HepG2 (cell line): ENCODE measurements around the gene GOLGA8B. TPM values are rescaled to one million over a fixed set of nuclear protein-coding genes. Genes with fewer than 3 reads are reported as not detected.

Experiments
- ATAC-seq: fragments of 200-7000 bp; cut with Tn5 transposase; 3 replicates; pipeline ENCODE4 v1.9.1; 2020; ENCODE audit warnings: mild to moderate bottlenecking, moderate library complexity
- BruUV-seq: library from RNA; stranded (reverse); fragments of 400-500 nt; replicated peaks from 2 replicates; lab custom pipeline; 2021; lab: Mats Ljungman, UMichigan
- CTCF ChIA-PET: fragments of 300-600 bp; formaldehyde crosslinking; extraction: SDS; loops from one replicate; lab custom pipeline; 2021; ENCODE audit warnings: low total read pairs, inconsistent platforms, low intra/inter-chr PET ratio; lab: Yijun Ruan, JAX
- POLR2A ChIA-PET: fragments of 350-600 bp; sonication (Branson Sonifier 250); formaldehyde crosslinking; loops from one replicate; lab custom pipeline; 2020; ENCODE audit warnings: antibody characterized with exemption, inconsistent platforms; lab: Yijun Ruan, JAX
- DNase-seq: peaks from one replicate; pipeline ENCODE4 v3.0.0-alpha.2; 2015; ENCODE audit warnings: low spot score
- FAIRE-seq: peaks from 3 replicates; lab custom pipeline; 2011; peaks lifted over from hg19 to GRCh38; lab: Jason Lieb, UNC
- H2AFZ ChIP-seq: one replicate; pipeline ENCODE4 v1.6.1; 2011; ENCODE audit warnings: low read length, inconsistent platforms
- H3K27ac ChIP-seq: fragments of 300-600 bp; 3 replicates; pipeline ENCODE4 v1.8.0; 2011; ENCODE audit warnings: mixed run types, mild to moderate bottlenecking, mixed read lengths, low read length, inconsistent platforms; ENCODE audit not compliant: insufficient read depth; ENCODE audit errors: extremely low read length
- H3K27me3 ChIP-seq, 2 experiments: fragments of 200-600 bp in 1 of 2; 2 replicates in 1 of 2; 3 replicates in 1 of 2; pipeline versions ENCODE4 v1.6.0 to v1.8.0; 2011; ENCODE audit warnings: low read length in 2 of 2, mild to moderate bottlenecking in 2 of 2, moderate library complexity in 2 of 2, inconsistent platforms in 1 of 2; ENCODE audit not compliant: insufficient read depth in 2 of 2, control insufficient read depth in 1 of 2
- H3K36me3 ChIP-seq, 2 experiments: fragments of 200-600 bp in 1 of 2; replicated peaks in 1 of 2; 2 replicates in 1 of 2; 3 replicates in 1 of 2; pipeline versions ENCODE4 v1.5.1 to v1.8.0; 2011; ENCODE audit warnings: low read length in 2 of 2, inconsistent platforms in 1 of 2; ENCODE audit not compliant: insufficient read depth in 2 of 2, control insufficient read depth in 1 of 2
- H3K4me1 ChIP-seq: 2 replicates; pipeline ENCODE4 v1.5.1; 2012; ENCODE audit warnings: low read length, inconsistent platforms; ENCODE audit not compliant: insufficient read depth
- H3K4me2 ChIP-seq: 2 replicates; pipeline ENCODE4 v1.6.0; 2011; ENCODE audit warnings: low read depth, low read length, inconsistent platforms
- H3K4me3 ChIP-seq, 3 experiments: fragments of 200-600 bp in 1 of 3; sonication (generic), shearing (Covaris generic) in 1 of 3; replicated peaks in 1 of 3; 2 replicates each; pipeline ENCODE4 v1.5.1; 2011 to 2016; ENCODE audit warnings: low read length in 3 of 3, inconsistent platforms in 2 of 3, low read depth in 2 of 3, mild to moderate bottlenecking in 2 of 3, control low read depth in 1 of 3, mixed read lengths in 1 of 3; ENCODE audit not compliant: insufficient read depth in 1 of 3
- H3K79me2 ChIP-seq: one replicate; pipeline ENCODE4 v1.6.1; 2011; ENCODE audit warnings: low read length, inconsistent platforms; ENCODE audit not compliant: insufficient read depth
- H3K9ac ChIP-seq: 2 replicates; pipeline ENCODE4 v1.6.0; 2011; ENCODE audit warnings: mild to moderate bottlenecking, low read depth, low read length, inconsistent platforms; ENCODE audit not compliant: insufficient read depth
- H3K9me3 ChIP-seq: 2 replicates; pipeline ENCODE4 v1.5.1; 2012; ENCODE audit warnings: mild to moderate bottlenecking, low read length
- H4K20me1 ChIP-seq: 2 replicates; pipeline ENCODE4 v1.6.0; 2011; ENCODE audit warnings: inconsistent platforms, mild to moderate bottlenecking, low read length, moderate library complexity; ENCODE audit not compliant: insufficient read depth
- NAIF1 ChIP-seq: sonication (generic); formaldehyde crosslinking; IDR thresholded peaks from 2 replicates; pipeline ENCODE4 v1.5.0; 2020; ENCODE audit warnings: mild to moderate bottlenecking, missing genetic modification reagents, borderline replicate concordance
- ONECUT2 ChIP-seq: sonication (generic); formaldehyde crosslinking; IDR thresholded peaks from 2 replicates; pipeline ENCODE4 v1.4.0; 2020; ENCODE audit warnings: missing genetic modification reagents
- SALL1 ChIP-seq: sonication (generic); formaldehyde crosslinking; IDR thresholded peaks from 2 replicates; pipeline ENCODE4 v1.8.0; 2022; ENCODE audit warnings: mild to moderate bottlenecking, missing genetic modification reagents
- SALL2 ChIP-seq: sonication (generic); formaldehyde crosslinking; IDR thresholded peaks from 2 replicates; pipeline ENCODE4 v1.8.1; 2023; ENCODE audit warnings: mild to moderate bottlenecking, missing genetic modification reagents, inconsistent platforms
- ZNF569 ChIP-seq: sonication (generic); formaldehyde crosslinking; IDR thresholded peaks from 2 replicates; pipeline ENCODE4 v1.5.0; 2020; ENCODE audit warnings: mild to moderate bottlenecking, missing genetic modification reagents, moderate library complexity, borderline replicate concordance
- ZNF784 ChIP-seq: sonication (generic); formaldehyde crosslinking; IDR thresholded peaks from 2 replicates; pipeline ENCODE4 v1.5.1; 2020; ENCODE audit warnings: missing genetic modification reagents, mild to moderate bottlenecking, borderline replicate concordance
- WGBS: methylation state at CpG from one replicate; pipeline ENCODE4 v1.1.6; 2017; ENCODE audit warnings: low lambda C conversion rate; 5-methylcytosine and 5-hydroxymethylcytosine counted together
- in situ Hi-C: cut with HindIII; loops from 2 replicates; pipeline ENCODE4 v1.10.0; 2017; ENCODE audit warnings: low pct_unique_long_range_greater_than_20kb; ENCODE audit not compliant: extremely low pct_ligation_motif_present
- intact Hi-C: fragments of 100-400 bp; cut with micrococcal nuclease; formaldehyde crosslinking; loops from one replicate; pipeline ENCODE4 v1.10.0; 2022; ENCODE audit not compliant: unreplicated experiment
- polyA plus RNA-seq, 8 experiments: library from polyadenylated mRNA; depleted of rRNA in 3 of 8; stranded (reverse) in 7 of 8; unstranded in 1 of 8; fragments of >200 nt; fragmentation: Illumina TruSeq in 4 of 8; extraction: Trizol in 4 of 8; gene quantifications; 2 replicates each; pipeline versions ENCODE4 v1.2.1 to v1.2.3, GENCODE V29; 2011 to 2016; ENCODE audit warnings: low read depth in 4 of 8, missing spikeins in 1 of 8, mixed read lengths in 1 of 8; ENCODE audit not compliant: insufficient read depth in 1 of 8
- total RNA-seq, 5 experiments: library from RNA; depleted of rRNA; stranded (reverse); fragments of >200 nt; fragmentation: Illumina TruSeq; extraction: Trizol; gene quantifications; 2 replicates each; pipeline ENCODE4 v1.2.3, GENCODE V29; 2016; ENCODE audit warnings: low read depth in 1 of 5
- TF ChIP-seq, protein P1 (sequence below): sonication (generic); formaldehyde crosslinking; IDR thresholded peaks from 2 replicates; pipeline ENCODE4 v1.5.1; 2020; ENCODE audit warnings: mild to moderate bottlenecking, missing genetic modification reagents, moderate library complexity
- TF ChIP-seq, protein P2 (sequence below): sonication (generic); formaldehyde crosslinking; IDR thresholded peaks from 2 replicates; pipeline ENCODE4 v1.4.0; 2020; ENCODE audit warnings: mild to moderate bottlenecking, missing genetic modification reagents

The GOLGA8B gene
- total and polyA plus RNA-seq, 2 of the 13 experiments (the other 11 are each of a cell fraction or from before 2014, with no cell fraction given), result 38.8 to 89.0 TPM

GRCh38 chr15:34608517-34608916, 25.1 kb upstream of the GOLGA8B start:
- Histone ChIP-seq H3K4me2 (no peak overlapping the region), H2AFZ (no peak overlapping the region), H3K4me1 (no peaks in the 10 kb centered on the region), H3K4me3 (no peak overlapping the region), H3K27me3 (peaks cover 0 to 6% of the 10 kb centered on the region in 2 experiments; a peak in 1 of 5 replicates), H3K9me3 (no peaks in the 10 kb centered on the region), H3K9ac (no peak overlapping the region), H4K20me1 (no peaks in the 10 kb centered on the region), H3K27ac (no peak overlapping the region), H3K36me3 (no peaks in the 10 kb centered on the region), H3K79me2 (no peaks in the 10 kb centered on the region)
- in situ Hi-C loops (no loop called here), intact Hi-C loops (no loop called here)
- FAIRE-seq (no peak), DNase-seq (no peak), ATAC-seq (no peak)
- CTCF ChIA-PET, result no interaction called here
- BruUV-seq, result no TSS peak
- 31% methylated on average over 1 of the region's 1 CpG for WGBS
- POLR2A ChIA-PET, result no interaction called here
- TF ChIP-seq ONECUT2 (CRISPR knock-in tag) (no peak), SALL2 (CRISPR knock-in tag) (no peak), NAIF1 (CRISPR knock-in tag) (no peak), ZNF784 (CRISPR knock-in tag) (no peak), SALL1 (CRISPR knock-in tag) (no peak), ZNF569 (CRISPR knock-in tag) (no peak)
- TF ChIP-seq, protein P1, sequence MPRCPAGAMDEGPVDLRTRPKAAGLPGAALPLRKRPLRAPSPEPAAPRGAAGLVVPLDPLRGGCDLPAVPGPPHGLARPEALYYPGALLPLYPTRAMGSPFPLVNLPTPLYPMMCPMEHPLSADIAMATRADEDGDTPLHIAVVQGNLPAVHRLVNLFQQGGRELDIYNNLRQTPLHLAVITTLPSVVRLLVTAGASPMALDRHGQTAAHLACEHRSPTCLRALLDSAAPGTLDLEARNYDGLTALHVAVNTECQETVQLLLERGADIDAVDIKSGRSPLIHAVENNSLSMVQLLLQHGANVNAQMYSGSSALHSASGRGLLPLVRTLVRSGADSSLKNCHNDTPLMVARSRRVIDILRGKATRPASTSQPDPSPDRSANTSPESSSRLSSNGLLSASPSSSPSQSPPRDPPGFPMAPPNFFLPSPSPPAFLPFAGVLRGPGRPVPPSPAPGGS (CRISPR knock-in tag), result no peak
- TF ChIP-seq, protein P2, sequence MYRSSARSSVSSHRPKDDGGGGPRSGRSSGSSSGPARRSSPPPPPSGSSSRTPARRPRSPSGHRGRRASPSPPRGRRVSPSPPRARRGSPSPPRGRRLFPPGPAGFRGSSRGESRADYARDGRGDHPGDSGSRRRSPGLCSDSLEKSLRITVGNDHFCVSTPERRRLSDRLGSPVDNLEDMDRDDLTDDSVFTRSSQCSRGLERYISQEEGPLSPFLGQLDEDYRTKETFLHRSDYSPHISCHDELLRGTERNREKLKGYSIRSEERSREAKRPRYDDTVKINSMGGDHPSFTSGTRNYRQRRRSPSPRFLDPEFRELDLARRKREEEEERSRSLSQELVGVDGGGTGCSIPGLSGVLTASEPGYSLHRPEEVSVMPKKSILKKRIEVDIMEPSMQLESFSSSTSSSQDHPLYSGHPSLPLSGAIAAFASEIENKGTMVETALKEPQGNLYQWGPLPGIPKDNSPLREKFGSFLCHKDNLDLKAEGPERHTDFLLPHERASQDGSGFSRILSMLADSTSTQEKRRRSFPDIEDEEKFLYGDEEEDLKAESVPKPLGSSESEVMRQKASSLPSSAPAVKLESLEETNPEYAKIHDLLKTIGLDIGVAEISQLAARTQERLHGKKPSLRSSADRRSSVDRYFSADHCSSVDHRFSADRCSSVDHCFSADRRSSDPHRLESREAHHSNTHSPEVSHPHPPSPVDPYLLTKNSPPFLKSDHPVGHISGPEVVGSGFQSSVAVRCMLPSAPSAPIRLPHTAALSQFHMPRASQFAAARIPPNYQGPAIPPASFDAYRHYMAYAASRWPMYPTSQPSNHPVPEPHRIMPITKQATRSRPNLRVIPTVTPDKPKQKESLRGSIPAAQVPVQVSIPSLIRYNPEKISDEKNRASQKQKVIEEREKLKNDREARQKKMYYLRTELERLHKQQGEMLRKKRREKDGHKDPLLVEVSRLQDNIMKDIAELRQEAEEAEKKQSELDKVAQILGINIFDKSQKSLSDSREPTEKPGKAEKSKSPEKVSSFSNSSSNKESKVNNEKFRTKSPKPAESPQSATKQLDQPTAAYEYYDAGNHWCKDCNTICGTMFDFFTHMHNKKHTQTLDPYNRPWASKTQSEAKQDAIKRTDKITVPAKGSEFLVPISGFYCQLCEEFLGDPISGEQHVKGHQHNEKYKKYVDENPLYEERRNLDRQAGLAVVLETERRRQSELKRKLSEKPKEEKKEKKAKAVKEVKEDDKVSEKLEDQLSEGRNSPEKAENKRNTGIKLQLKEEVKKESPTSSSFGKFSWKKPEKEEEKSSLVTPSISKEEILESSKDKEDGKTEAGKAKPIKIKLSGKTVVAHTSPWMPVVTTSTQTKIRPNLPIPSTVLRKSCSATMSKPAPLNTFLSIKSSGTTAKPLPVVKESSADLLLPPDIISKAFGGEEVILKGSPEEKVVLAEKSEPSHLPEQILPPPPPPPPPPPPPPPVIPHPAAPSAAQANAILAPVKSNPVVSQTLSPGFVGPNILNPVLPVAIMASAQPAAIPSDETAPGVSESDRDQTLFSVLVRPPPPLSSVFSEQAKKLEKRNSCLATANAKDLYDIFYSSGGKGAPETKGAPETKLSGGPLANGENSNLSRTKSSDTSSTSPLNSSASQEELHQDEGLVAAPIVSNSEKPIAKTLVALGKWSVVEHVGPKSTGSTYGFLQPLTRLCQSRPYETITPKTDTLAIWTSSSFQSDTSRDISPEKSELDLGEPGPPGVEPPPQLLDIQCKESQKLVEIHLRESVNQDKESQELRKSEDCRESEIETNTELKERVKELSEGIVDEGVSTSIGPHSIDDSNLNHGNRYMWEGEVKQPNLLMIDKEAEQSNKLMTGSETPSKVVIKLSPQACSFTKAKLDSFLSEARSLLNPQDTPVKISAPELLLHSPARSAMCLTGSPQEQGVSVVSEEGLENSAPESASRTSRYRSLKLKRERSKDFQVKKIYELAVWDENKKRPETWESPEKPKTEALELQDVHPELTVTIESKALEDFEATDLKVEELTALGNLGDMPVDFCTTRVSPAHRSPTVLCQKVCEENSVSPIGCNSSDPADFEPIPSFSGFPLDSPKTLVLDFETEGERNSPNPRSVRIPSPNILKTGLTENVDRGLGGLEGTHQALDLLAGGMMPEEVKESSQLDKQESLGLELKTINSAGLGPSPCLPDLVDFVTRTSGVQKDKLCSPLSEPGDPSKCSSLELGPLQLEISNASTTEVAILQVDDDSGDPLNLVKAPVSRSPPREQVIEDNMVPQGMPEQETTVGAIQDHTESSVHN (CRISPR knock-in tag), result no peak
